Esophagus muscularis mucosa (tissue), 4 donors: Measurements from ENCODE around the gene CXCL3. TPM values are rescaled to one million over a fixed set of nuclear protein-coding genes. Genes with fewer than 3 reads are reported as not detected.

Source experiments
- DNase-seq: peaks from one replicate; pipeline ENCODE4 v3.0.0-alpha.2; 2017; ENCODE audit errors: extremely low spot score
- H3K27ac ChIP-seq, 4 donors: fragments of 200-600 bp; sonication (generic); replicated peaks in 1 of 4; 1 replicate in 3 of 4; 2 replicates in 1 of 4; pipeline ENCODE4 v1.5.1; 2016 to 2019; ENCODE audit warnings: mild to moderate bottlenecking in 1 of 4
- H3K27me3 ChIP-seq, 4 donors: fragments of 200-600 bp; sonication (generic); one replicate each; pipeline versions ENCODE4 v1.5.1 to v1.6.0; 2016 to 2019
- H3K36me3 ChIP-seq, 4 donors: fragments of 200-600 bp; sonication (generic); one replicate each; pipeline ENCODE4 v1.5.1; 2016 to 2019
- H3K4me1 ChIP-seq, 4 donors: fragments of 200-600 bp; sonication (generic); one replicate each; pipeline ENCODE4 v1.5.1; 2016 to 2019
- H3K4me3 ChIP-seq, 4 donors: fragments of 200-600 bp; sonication (generic); 1 replicate in 2 of 4; 2 replicates in 2 of 4; pipeline ENCODE4 v1.5.1; 2016 to 2019; ENCODE audit warnings: mild to moderate bottlenecking in 4 of 4, moderate library complexity in 1 of 4
- H3K9me3 ChIP-seq, 4 donors: fragments of 200-600 bp; sonication (generic); 1 replicate in 3 of 4; 2 replicates in 1 of 4; pipeline ENCODE4 v1.5.1; 2016 to 2019
- EP300 ChIP-seq: sonication (generic); formaldehyde crosslinking; IDR thresholded peaks from one replicate; pipeline ENCODE4 v1.6.1; 2017; ENCODE audit warnings: antibody characterized with exemption
- POLR2A ChIP-seq: fragments of 450-650 bp; IDR thresholded peaks from one replicate; pipeline ENCODE4 v1.6.1; 2017; ENCODE audit warnings: antibody characterized with exemption, moderate library complexity, mild to moderate bottlenecking, low read depth
- POLR2AphosphoS5 ChIP-seq, 2 donors: sonication (generic); formaldehyde crosslinking; IDR thresholded peaks; one replicate each; pipeline ENCODE4 v1.6.1; 2017; ENCODE audit warnings: antibody characterized with exemption in 2 of 2
- WGBS: methylation state at CpG from one replicate; pipeline ENCODE4 v1.1.5; 2018; 5-methylcytosine and 5-hydroxymethylcytosine counted together
- intact Hi-C: fragments of 100-400 bp; cut with DNase I; formaldehyde crosslinking; loops from one replicate; pipeline ENCODE4 v1.15.1; 2023
- total RNA-seq, 4 donors: library from RNA; depleted of rRNA; stranded (reverse); fragments of >200 nt; gene quantifications; one replicate each; pipeline versions ENCODE4 v1.1.0 to v1.2.1, GENCODE V29; 2016
- TF ChIP-seq, protein P1 (sequence below), 3 experiments: fragments of 200-600 bp in 2 of 3; fragments of 450-650 bp in 1 of 3; sonication (generic) in 2 of 3; IDR thresholded peaks; one replicate each; pipeline ENCODE4 v1.5.1; 2017 to 2019; ENCODE audit warnings: antibody characterized with exemption in 3 of 3, mild to moderate bottlenecking in 2 of 3, moderate library complexity in 1 of 3

Gene CXCL3
- total RNA-seq, 4 donors from 2014 or later, result 2.2 TPM; not detected in 3

DNA sequence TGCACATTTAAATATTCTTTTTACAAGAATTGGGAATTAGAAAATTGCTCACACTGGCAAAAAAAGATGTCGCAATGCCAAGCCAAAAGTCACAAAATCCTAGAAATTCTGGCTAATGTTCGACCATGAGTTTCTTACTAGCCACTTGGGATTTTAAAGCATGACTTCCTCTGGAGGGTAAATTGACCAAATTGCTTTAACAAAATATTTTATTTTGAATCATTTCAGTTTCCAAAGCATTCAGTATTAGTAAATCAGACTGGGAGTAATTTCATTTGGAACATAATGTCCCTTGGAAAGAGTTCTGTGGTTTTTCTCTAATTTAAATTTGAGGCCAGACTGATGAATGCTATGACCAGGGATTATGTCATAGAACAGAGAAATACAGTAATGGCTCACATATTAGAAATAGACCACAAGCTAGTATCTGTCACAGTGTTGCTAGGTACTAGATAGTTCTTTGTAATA lies 32.4 kb downstream of the CXCL3 start:
- Histone ChIP-seq H3K4me1 (no peaks in the 10 kb centered on the region), H3K9me3 (no peaks in the 10 kb centered on the region), H3K27me3 (no peaks in the 10 kb centered on the region), H3K36me3 (no peaks in the 10 kb centered on the region), H3K4me3 (no peak overlapping the region), H3K27ac (no peak overlapping the region)
- intact Hi-C loops, result no loop called here
- TF ChIP-seq, protein P1, sequence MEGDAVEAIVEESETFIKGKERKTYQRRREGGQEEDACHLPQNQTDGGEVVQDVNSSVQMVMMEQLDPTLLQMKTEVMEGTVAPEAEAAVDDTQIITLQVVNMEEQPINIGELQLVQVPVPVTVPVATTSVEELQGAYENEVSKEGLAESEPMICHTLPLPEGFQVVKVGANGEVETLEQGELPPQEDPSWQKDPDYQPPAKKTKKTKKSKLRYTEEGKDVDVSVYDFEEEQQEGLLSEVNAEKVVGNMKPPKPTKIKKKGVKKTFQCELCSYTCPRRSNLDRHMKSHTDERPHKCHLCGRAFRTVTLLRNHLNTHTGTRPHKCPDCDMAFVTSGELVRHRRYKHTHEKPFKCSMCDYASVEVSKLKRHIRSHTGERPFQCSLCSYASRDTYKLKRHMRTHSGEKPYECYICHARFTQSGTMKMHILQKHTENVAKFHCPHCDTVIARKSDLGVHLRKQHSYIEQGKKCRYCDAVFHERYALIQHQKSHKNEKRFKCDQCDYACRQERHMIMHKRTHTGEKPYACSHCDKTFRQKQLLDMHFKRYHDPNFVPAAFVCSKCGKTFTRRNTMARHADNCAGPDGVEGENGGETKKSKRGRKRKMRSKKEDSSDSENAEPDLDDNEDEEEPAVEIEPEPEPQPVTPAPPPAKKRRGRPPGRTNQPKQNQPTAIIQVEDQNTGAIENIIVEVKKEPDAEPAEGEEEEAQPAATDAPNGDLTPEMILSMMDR (IDR thresholded peaks at IDR 0.05), result no peak
- no peak for TF ChIP-seq POLR2AphosphoS5 (IDR thresholded peaks at IDR 0.05)
- TF ChIP-seq POLR2A, result no peak
- no peak for TF ChIP-seq EP300
- WGBS, result 75% methylated on average over 2 of the region's 2 CpGs
- no peak for DNase-seq

GRCh38 chr4:74005528-74005927 lies 33.0 kb downstream of the CXCL3 start:
- no peaks in the 10 kb centered on the region for H3K4me1 ChIP-seq
- 27% methylated on average over 3 of the region's 3 CpGs for WGBS
- intact Hi-C loops, result no loop called here
- no peaks in the 10 kb centered on the region for H3K27me3 ChIP-seq
- no peaks in the 10 kb centered on the region for H3K9me3 ChIP-seq
- TF ChIP-seq POLR2AphosphoS5 (IDR thresholded peaks at IDR 0.05), result no peak
- no peak for TF ChIP-seq POLR2A
- TF ChIP-seq, protein P1 (IDR thresholded peaks at IDR 0.05), result no peak
- TF ChIP-seq EP300, result no peak
- H3K36me3 ChIP-seq, result no peaks in the 10 kb centered on the region
- no peak overlapping the region for H3K4me3 ChIP-seq
- DNase-seq, result no peak
- H3K27ac ChIP-seq, result no peak overlapping the region

DNA sequence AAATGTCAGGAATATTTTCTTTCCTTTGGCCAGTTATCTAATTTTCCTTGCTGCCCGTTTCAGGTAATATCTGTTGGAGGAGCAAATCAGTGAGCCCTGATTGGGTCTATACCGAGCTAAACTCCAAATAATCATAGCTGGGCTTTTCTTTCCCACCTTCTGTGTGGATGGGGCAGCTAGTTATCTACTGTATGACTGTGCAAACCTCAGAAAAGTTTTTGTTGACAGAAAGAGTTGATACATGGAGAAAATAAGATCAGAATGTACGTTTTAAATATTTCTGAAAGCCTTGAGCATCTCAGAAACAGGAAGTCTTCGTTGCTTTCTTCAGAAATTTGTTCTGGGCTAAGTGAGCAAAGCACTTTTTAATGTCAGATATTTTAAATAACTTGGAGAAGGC lies 33.8 kb downstream of the CXCL3 start:
- Histone ChIP-seq H3K36me3 (no peaks in the 10 kb centered on the region), H3K4me1 (no peaks in the 10 kb centered on the region), H3K27me3 (no peaks in the 10 kb centered on the region), H3K27ac (no peak overlapping the region), H3K9me3 (no peaks in the 10 kb centered on the region), H3K4me3 (no peak overlapping the region)
- TF ChIP-seq POLR2AphosphoS5 (IDR thresholded peaks at IDR 0.05) (no peak), POLR2A (no peak), EP300 (no peak)
- TF ChIP-seq, protein P1 (IDR thresholded peaks at IDR 0.05), result no peak
- no peak for DNase-seq
- 54% methylated on average over 4 of the region's 4 CpGs for WGBS
- intact Hi-C loops, result no loop called here

GRCh38 chr4:74000301-74000700 lies 38.2 kb downstream of the CXCL3 start:
- TF ChIP-seq POLR2AphosphoS5 (IDR thresholded peaks at IDR 0.05) (no peak), POLR2A (no peak), EP300 (no peak)
- TF ChIP-seq, protein P1 (IDR thresholded peaks at IDR 0.05), result no peak
- intact Hi-C loops, result no loop called here
- 88% methylated on average over 6 of the region's 6 CpGs for WGBS

More at GRCh38 chr4:74000301-74000700, 38.2 kb downstream of the CXCL3 start:
- Histone ChIP-seq H3K36me3 (no peaks in the 10 kb centered on the region), H3K4me3 (no peak overlapping the region), H3K27me3 (peaks cover 0 to 23% (median 0%) of the 10 kb centered on the region in 4 donors), H3K9me3 (no peaks in the 10 kb centered on the region), H3K4me1 (peaks cover 0 to 10% (median 8%) of the 10 kb centered on the region in 4 donors), H3K27ac (no peak overlapping the region)
- DNase-seq, result no peak
